Measurements from ENCODE around the gene SCN4A. TPM values are rescaled to one million over a fixed set of nuclear protein-coding genes. Genes with fewer than 3 reads are reported as not detected.
"Not testable (repeated sequence)": the region's sequence is repeated elsewhere in the genome, so short reads cannot be mapped to it uniquely, and the experiment has no call there.

Gene SCN4A
- total and polyA plus RNA-seq, 2 experiments from 2014 or later: 0.07 TPM; not detected in 1

DNA sequence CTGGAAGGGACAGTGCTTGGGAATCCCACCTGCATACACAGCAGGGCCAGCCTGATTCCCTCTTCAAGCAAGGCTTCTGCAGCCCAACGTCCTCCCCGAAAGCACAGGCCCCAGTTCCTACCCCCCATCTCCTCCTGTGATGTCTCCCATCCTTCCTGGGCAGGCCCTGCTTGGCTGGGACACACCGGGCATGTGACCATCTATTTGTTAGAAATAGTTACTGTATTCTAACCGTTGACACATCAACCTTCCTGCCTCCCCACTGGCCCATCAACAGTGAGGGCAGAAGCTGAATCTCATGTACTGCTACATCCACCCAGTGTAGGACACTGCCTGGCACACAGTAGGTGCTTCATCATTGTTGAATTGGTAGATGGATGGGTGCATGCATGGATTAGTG, 36.1 kb upstream of the SCN4A start:
- Histone ChIP-seq H3K4me1 (ENCODE audit: insufficient read depth) (no peaks in the 10 kb centered on the region), H3K79me2 (no peaks in the 10 kb centered on the region), H3K4me2 (no peak overlapping the region), H3K27me3 (no peaks in the 10 kb centered on the region), H3K36me3 (replicated peaks; ENCODE audit: insufficient read depth, low read depth) (no peaks in the 10 kb centered on the region), H3K4me3 (no peak overlapping the region), H3K9me3 (ENCODE audit: low read depth) (no peaks in the 10 kb centered on the region), H2AFZ (no peak overlapping the region), H3K27ac (no peak overlapping the region), H4K20me1 (ENCODE audit: insufficient read depth, poor library complexity, severe bottlenecking) (no peaks in the 10 kb centered on the region), H3K9me2 (replicated peaks; ENCODE audit: insufficient read depth) (no peaks in the 10 kb centered on the region)
- TF ChIP-seq EZH2 (IDR thresholded peaks at IDR 0.05; ENCODE audit: borderline replicate concordance): no peak
- TF ChIP-seq EZH2phosphoT487 (IDR thresholded peaks at IDR 0.05; ENCODE audit: low read depth, severe bottlenecking, unreplicated experiment): no peak
- TF ChIP-seq, protein P1, sequence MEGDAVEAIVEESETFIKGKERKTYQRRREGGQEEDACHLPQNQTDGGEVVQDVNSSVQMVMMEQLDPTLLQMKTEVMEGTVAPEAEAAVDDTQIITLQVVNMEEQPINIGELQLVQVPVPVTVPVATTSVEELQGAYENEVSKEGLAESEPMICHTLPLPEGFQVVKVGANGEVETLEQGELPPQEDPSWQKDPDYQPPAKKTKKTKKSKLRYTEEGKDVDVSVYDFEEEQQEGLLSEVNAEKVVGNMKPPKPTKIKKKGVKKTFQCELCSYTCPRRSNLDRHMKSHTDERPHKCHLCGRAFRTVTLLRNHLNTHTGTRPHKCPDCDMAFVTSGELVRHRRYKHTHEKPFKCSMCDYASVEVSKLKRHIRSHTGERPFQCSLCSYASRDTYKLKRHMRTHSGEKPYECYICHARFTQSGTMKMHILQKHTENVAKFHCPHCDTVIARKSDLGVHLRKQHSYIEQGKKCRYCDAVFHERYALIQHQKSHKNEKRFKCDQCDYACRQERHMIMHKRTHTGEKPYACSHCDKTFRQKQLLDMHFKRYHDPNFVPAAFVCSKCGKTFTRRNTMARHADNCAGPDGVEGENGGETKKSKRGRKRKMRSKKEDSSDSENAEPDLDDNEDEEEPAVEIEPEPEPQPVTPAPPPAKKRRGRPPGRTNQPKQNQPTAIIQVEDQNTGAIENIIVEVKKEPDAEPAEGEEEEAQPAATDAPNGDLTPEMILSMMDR (IDR thresholded peaks at IDR 0.05; ENCODE audit: poor library complexity): no peak
- WGBS (ENCODE audit: low lambda C conversion rate, missing lambda C conversion rate): 88% methylated on average over 4 of the region's 4 CpGs
- DNase-seq (ENCODE audit: low spot score): no peak

DNA sequence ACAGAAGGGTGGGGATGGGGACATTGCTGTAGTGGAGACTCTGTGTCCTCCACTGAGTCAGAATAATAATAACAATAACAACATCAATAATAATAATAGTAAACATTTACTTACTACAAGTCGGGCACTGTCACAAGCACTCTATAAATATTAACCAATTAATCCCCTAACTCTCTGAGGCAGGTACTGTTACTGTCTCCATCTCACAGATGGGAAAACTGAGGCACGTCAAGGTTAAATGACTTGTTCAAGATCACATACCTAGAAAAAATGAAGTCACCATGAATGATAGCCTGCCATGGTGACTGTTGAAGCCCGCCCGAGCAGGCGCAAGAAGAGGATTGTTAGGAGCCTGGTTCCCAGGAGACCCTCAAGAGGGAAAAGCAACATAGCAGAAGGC, 35.6 kb upstream of the SCN4A start:
- no peak overlapping the region for H2AFZ ChIP-seq
- H4K20me1 ChIP-seq (ENCODE audit: insufficient read depth, poor library complexity, severe bottlenecking): no peaks in the 10 kb centered on the region
- H3K4me1 ChIP-seq (ENCODE audit: insufficient read depth): no peaks in the 10 kb centered on the region
- 91% methylated on average over 5 of the region's 5 CpGs for WGBS (ENCODE audit: low lambda C conversion rate, missing lambda C conversion rate)
- H3K9me3 ChIP-seq (ENCODE audit: low read depth): no peaks in the 10 kb centered on the region
- no peak overlapping the region for H3K4me2 ChIP-seq
- H3K27ac ChIP-seq: no peak overlapping the region
- H3K27me3 ChIP-seq: no peaks in the 10 kb centered on the region
- TF ChIP-seq, protein P1 (IDR thresholded peaks at IDR 0.05; ENCODE audit: poor library complexity): no peak
- TF ChIP-seq EZH2phosphoT487 (IDR thresholded peaks at IDR 0.05; ENCODE audit: low read depth, severe bottlenecking, unreplicated experiment) (no peak), EZH2 (IDR thresholded peaks at IDR 0.05; ENCODE audit: borderline replicate concordance) (no peak)
- no peak for DNase-seq (ENCODE audit: low spot score)
- no peak overlapping the region for H3K4me3 ChIP-seq
- no peaks in the 10 kb centered on the region for H3K79me2 ChIP-seq
- no peaks in the 10 kb centered on the region for H3K36me3 ChIP-seq (replicated peaks; ENCODE audit: insufficient read depth, low read depth)
- H3K9me2 ChIP-seq (replicated peaks; ENCODE audit: insufficient read depth): no peaks in the 10 kb centered on the region

DNA sequence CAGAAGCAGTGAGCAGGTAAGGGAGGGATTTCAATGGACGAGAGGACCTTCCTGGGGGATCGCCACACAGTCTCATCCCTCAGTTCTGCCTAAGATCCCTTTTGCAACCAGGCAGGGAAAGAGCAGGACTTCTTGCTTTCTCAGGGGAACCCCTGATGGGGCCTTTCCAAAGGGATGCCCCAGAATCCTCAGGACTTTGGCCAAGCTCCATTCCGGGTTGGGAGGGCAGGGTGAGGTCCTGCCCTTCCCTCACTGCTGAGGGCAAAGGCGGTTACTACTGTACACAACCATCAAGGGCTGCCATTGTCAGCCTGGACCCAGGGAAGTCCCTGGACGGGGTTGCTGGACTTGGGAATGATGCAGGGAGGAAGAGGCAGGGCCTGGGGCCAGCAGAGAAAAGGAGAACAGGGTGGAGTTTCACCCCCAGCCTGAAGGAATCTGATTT, 35.1 kb upstream of the SCN4A start:
- 82% methylated on average over 5 of the region's 5 CpGs for WGBS (ENCODE audit: low lambda C conversion rate, missing lambda C conversion rate)
- no peak overlapping the region for H2AFZ ChIP-seq
- H3K4me1 ChIP-seq (ENCODE audit: insufficient read depth): no peaks in the 10 kb centered on the region
- no peak overlapping the region for H3K4me3 ChIP-seq
- H4K20me1 ChIP-seq (ENCODE audit: insufficient read depth, poor library complexity, severe bottlenecking): no peaks in the 10 kb centered on the region
- H3K9me2 ChIP-seq (replicated peaks; ENCODE audit: insufficient read depth): no peaks in the 10 kb centered on the region
- H3K4me2 ChIP-seq: no peak overlapping the region
- H3K36me3 ChIP-seq (replicated peaks; ENCODE audit: insufficient read depth, low read depth): no peaks in the 10 kb centered on the region
- H3K27ac ChIP-seq: no peak overlapping the region
- no peaks in the 10 kb centered on the region for H3K9me3 ChIP-seq (ENCODE audit: low read depth)
- no peaks in the 10 kb centered on the region for H3K27me3 ChIP-seq
- no peaks in the 10 kb centered on the region for H3K79me2 ChIP-seq
- DNase-seq (ENCODE audit: low spot score): no peak
- TF ChIP-seq EZH2 (IDR thresholded peaks at IDR 0.05; ENCODE audit: borderline replicate concordance) (no peak), EZH2phosphoT487 (IDR thresholded peaks at IDR 0.05; ENCODE audit: low read depth, severe bottlenecking, unreplicated experiment) (no peak)
- TF ChIP-seq, protein P1 (IDR thresholded peaks at IDR 0.05; ENCODE audit: poor library complexity): no peak

DNA sequence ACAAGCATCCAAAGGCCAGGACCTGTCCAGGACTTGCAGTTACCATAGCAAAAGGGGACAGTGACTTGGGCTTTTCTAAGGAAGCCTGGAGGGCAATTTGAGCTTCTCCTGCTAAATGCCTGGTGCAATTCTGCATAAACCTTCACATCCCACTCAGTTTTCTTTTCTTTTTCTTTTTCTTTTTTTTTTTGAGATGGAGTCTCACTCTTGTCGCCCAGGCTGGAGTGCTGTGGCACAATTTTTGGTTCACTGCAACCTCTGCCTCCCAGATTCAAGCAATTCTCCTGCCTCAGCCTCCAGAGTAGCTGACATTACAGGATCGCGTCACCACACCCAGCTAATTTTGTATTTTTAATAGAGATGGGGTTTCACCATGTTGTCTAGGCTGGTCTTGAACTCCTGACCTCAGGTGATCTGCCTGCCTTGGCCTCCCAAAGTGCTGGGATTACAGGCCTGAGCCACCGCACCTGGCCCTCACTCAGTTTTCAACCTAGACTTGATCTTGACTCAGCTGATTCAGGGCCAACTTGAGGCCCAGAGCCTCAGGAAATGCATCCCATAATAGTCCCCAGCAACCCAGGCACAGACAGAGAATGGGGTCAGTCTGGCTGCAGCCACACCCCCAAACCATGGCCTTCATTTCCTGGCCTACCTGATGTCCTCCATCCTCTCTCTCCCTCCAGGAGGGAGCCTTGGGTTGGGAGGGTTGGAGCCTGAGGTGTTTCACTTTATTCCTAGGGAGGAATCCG, 34.5 kb upstream of the SCN4A start:
- WGBS (ENCODE audit: low lambda C conversion rate, missing lambda C conversion rate): 96% methylated on average over 5 of the region's 5 CpGs
- H3K79me2 ChIP-seq; H3K4me3 ChIP-seq; H3K9me3 ChIP-seq (ENCODE audit: low read depth); H3K27ac ChIP-seq; H3K36me3 ChIP-seq (replicated peaks; ENCODE audit: insufficient read depth, low read depth); H3K9me2 ChIP-seq (replicated peaks; ENCODE audit: insufficient read depth); H3K4me1 ChIP-seq (ENCODE audit: insufficient read depth); DNase-seq (ENCODE audit: low spot score); H3K27me3 ChIP-seq; H2AFZ ChIP-seq; H3K4me2 ChIP-seq; H4K20me1 ChIP-seq (ENCODE audit: insufficient read depth, poor library complexity, severe bottlenecking): not testable (repeated sequence)
